GM18517 (cell line): ENCODE results near the gene KCNK17.
"Not testable (repeated sequence)": the region's sequence is repeated elsewhere in the genome, so short reads cannot be mapped to it uniquely, and the experiment has no call there.

Source experiments
- ATAC-seq: cut with Tn5 transposase; IDR thresholded peaks from one replicate; pipeline ENCODE4 v1.9.1; 2021; ENCODE audit warnings: mild to moderate bottlenecking, moderate library complexity; ENCODE audit not compliant: unreplicated experiment

Gene KCNK17

DNA sequence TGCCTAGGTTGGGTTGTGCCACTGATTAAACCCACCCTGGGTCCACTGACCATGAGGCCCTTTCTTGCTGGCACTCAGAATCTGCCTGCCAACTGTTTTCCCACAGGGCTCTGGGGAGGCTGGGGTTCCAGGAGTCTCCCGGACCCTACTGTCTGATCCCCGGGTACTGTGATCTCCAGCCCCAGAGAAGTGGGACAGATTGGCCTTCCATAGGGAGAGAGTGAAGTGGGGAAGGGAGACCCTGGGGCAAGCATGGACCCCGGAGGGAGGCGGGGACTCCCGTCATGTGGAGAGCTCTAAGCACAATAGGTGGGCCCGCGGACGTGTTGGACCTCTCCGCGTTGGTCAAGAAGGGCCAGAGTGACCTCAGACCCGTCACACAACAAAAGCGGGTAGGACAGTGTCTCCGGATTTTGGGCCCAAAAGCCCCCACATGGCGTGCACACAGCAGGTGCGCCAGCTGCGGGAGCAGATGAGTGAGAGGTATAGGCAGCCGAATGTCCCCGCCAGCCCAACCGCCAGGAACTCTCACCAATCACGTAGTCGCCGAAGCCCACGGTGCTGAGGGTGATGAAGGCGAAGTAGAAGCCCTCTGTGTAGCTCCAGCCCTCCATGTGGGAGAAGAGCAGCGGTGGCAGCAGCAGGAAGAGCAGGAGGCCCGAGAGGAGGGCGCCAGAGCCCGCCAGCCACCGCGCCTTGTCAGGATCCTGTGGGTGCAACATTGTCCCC, 10.6 kb downstream of the KCNK17 start:
- ATAC-seq, result no peak

- peak; percentile 77 for ATAC-seq
Observed at GRCh38 chr6:39302669-39303424, 11.4 kb downstream of the KCNK17 start.

GRCh38 chr6:39302011-39302410, 12.2 kb downstream of the KCNK17 start:
- ATAC-seq, result no peak

DNA sequence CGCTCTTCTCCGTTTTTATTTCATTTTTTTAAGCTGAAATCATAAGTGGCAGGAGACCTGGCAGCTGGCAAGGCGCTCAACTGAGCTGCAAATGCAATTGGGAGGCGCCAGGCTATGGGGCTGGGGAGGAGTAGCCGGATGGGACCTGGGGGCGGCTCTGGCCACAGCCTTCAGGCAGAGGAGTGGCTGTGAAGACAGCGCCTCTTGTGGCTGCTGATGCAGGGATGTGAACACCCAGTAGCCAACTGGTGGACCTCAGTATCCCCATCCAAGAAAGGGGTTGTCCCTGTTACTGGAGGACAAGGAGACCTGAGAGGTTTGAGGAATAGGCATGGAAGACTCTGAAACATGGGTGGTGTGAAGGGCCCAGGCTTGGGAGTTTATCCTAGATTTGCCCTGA, 12.6 kb downstream of the KCNK17 start:
- no peak for ATAC-seq

- no peak for ATAC-seq
Observed at GRCh38 chr6:39300739-39301138, 13.5 kb downstream of the KCNK17 start.

- no peak for ATAC-seq
Observed at GRCh38 chr6:39298061-39298460, 16.2 kb downstream of the KCNK17 start.

- no peak for ATAC-seq
Observed at GRCh38 chr6:39296745-39297640, 17.2 kb downstream of the KCNK17 start.

- no peak for ATAC-seq
Observed at GRCh38 chr6:39295611-39296011, 18.6 kb downstream of the KCNK17 start.

DNA sequence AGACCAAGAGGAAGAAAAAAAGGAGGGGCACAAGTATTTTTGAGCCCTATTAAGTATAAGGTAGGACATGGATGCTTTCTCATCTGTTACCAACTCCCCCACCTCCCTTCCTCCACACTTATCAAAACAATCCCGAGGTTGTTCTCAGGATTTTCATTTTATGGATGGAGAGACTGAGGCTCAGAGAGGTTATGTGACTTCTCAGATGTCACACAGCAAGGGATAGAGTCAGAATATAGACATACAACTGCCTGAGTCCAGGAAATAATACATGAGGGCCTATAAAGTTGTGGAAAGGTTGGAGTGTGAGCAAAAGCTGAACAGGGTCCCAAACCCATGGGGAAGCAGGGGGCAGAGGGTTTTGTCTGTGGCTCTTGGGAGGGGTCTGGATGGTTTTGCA, 19.3 kb downstream of the KCNK17 start:
- ATAC-seq, result no peak

DNA sequence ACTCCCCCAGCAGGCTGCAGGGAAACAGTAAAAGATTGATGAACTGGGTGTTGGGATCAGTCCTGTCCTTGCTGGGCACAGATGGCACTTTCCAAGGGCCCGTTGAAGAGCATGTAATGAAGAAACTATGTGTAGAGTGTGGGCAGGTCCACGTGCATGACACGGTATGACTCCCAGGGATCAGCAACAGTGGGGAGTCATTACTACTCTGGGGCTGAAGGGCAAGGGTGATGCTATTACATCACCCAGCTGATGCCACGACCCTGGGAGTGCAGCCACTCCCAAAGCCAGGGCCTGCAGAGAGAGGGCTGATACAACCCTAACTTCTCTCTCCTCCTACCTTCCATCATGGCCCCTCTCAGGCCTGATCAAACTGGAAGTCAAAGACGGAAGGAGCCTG, 20.1 kb downstream of the KCNK17 start:
- ATAC-seq, result no peak

- ATAC-seq, result no peak
Observed at GRCh38 chr6:39292637-39293036, 21.6 kb downstream of the KCNK17 start.

GRCh38 chr6:39289490-39289889, 24.7 kb downstream of the KCNK17 start:
- no peak for ATAC-seq

GRCh38 chr6:39287601-39288000, 26.6 kb downstream of the KCNK17 start:
- ATAC-seq, result no peak

GRCh38 chr6:39286596-39286995, 27.6 kb downstream of the KCNK17 start:
- not testable (repeated sequence) for ATAC-seq

- no peak for ATAC-seq
Observed at GRCh38 chr6:39282774-39283173, 31.4 kb downstream of the KCNK17 start.

- no peak for ATAC-seq
Observed at GRCh38 chr6:39281312-39281980, 32.8 kb downstream of the KCNK17 start.

- no peak for ATAC-seq
Observed at GRCh38 chr6:39280247-39280731, 33.9 kb downstream of the KCNK17 start.

- no peak for ATAC-seq
Observed at GRCh38 chr6:39279539-39279938, 34.7 kb downstream of the KCNK17 start.

GRCh38 chr6:39276379-39276995, 37.7 kb downstream of the KCNK17 start:
- ATAC-seq, result no peak

DNA sequence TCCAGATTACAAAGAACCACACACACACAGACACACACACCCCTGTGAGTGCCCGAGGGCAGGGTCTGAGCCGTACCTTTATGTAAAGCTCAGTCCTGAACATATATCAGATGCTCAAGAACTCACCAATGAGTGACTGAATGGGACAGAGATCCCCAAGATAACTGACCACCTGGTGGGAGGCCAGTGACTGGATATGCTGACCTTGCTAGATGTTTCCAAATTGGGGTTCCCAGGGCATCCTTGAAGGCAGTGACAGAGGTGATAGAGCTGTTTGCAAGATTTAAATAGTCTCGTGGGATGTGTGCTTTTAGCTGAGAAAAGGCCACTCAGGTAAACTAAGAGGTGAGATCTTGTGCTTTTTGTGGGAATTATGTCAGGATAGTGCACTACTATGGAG, 39.3 kb downstream of the KCNK17 start:
- ATAC-seq, result no peak
